Sigmoid colon (tissue), 7 donors: Measurements from ENCODE around the gene PLXNA3. TPM values are rescaled to one million over a fixed set of nuclear protein-coding genes. Genes with fewer than 3 reads are reported as not detected.
A peak's percentile ranks its signal among the peaks of the same experiment; 100 is the strongest.

Source experiments
- DNase-seq: peaks from one replicate; pipeline ENCODE4 v3.0.0-alpha.2; 2019
- H3K27ac ChIP-seq, 4 donors: fragments of 200-600 bp; sonication (generic); one replicate each; pipeline ENCODE4 v1.5.1; 2016 to 2019; ENCODE audit warnings: mild to moderate bottlenecking in 1 of 4
- H3K27me3 ChIP-seq, 3 donors: fragments of 200-600 bp; sonication (generic); one replicate each; pipeline ENCODE4 v1.5.1; 2019; ENCODE audit warnings: mild to moderate bottlenecking in 1 of 3
- H3K36me3 ChIP-seq, 4 donors: fragments of 200-600 bp; sonication (generic); one replicate each; pipeline ENCODE4 v1.5.1; 2016 to 2019
- H3K4me1 ChIP-seq, 4 donors: fragments of 200-600 bp; sonication (generic); one replicate each; pipeline ENCODE4 v1.5.1; 2017 to 2019
- H3K4me3 ChIP-seq, 4 donors: fragments of 200-600 bp; sonication (generic); one replicate each; pipeline ENCODE4 v1.5.1; 2017 to 2019; ENCODE audit warnings: mild to moderate bottlenecking in 2 of 4, moderate library complexity in 1 of 4
- H3K9me3 ChIP-seq, 4 donors: fragments of 200-600 bp in 3 of 4; sonication (generic) in 3 of 4; one replicate each; pipeline versions ENCODE4 v1.5.1 to v1.6.1; 2013 to 2019
- CTCF ChIP-seq, 4 experiments: fragments of 450-650 bp in 3 of 4; fragments of 200-600 bp in 1 of 4; IDR thresholded peaks; one replicate each; pipeline ENCODE4 v1.5.1; 2016 to 2019; ENCODE audit warnings: antibody characterized with exemption in 4 of 4, mild to moderate bottlenecking in 3 of 4, moderate library complexity in 2 of 4
- EP300 ChIP-seq, 4 donors: sonication (generic); formaldehyde crosslinking; IDR thresholded peaks; one replicate each; pipeline ENCODE4 v1.6.1; 2017; ENCODE audit warnings: antibody characterized with exemption in 4 of 4
- POLR2A ChIP-seq, 2 donors: fragments of 450-650 bp; IDR thresholded peaks; one replicate each; pipeline ENCODE4 v1.6.1; 2016; ENCODE audit warnings: antibody characterized with exemption in 2 of 2, mild to moderate bottlenecking in 2 of 2, moderate library complexity in 2 of 2
- POLR2AphosphoS5 ChIP-seq, 4 donors: sonication (generic); formaldehyde crosslinking; IDR thresholded peaks; one replicate each; pipeline ENCODE4 v1.6.1; 2017; ENCODE audit warnings: antibody characterized with exemption in 4 of 4
- WGBS, 2 donors: extraction: QIAGEN DNeasy Blood & Tissue Kit; methylation state at CpG; one replicate each; pipeline ENCODE4 v1.1.7; 2013; 5-methylcytosine and 5-hydroxymethylcytosine counted together
- intact Hi-C: fragments of 100-400 bp; cut with DNase I; formaldehyde crosslinking; loops from one replicate; pipeline ENCODE4 v1.15.1; 2023
- polyA plus RNA-seq, 3 donors: library from polyadenylated mRNA; stranded (reverse); fragments of 200-250 nt; gene quantifications; one replicate each; pipeline ENCODE4 v1.2.3, GENCODE V29; 2013
- total RNA-seq, 4 donors: library from RNA; depleted of rRNA; stranded (reverse); fragments of >200 nt; gene quantifications; one replicate each; pipeline ENCODE4 v1.1.0, GENCODE V29; 2016
- donor health status: healthy with polysubstance abuse.
- donor health status: Bipolar disorder and iron deficiency.
- donor health status: healthy.

PLXNA3 gene
- total and polyA plus RNA-seq, 7 donors = 3.1 to 22.9 (median 6.1) TPM

DNA sequence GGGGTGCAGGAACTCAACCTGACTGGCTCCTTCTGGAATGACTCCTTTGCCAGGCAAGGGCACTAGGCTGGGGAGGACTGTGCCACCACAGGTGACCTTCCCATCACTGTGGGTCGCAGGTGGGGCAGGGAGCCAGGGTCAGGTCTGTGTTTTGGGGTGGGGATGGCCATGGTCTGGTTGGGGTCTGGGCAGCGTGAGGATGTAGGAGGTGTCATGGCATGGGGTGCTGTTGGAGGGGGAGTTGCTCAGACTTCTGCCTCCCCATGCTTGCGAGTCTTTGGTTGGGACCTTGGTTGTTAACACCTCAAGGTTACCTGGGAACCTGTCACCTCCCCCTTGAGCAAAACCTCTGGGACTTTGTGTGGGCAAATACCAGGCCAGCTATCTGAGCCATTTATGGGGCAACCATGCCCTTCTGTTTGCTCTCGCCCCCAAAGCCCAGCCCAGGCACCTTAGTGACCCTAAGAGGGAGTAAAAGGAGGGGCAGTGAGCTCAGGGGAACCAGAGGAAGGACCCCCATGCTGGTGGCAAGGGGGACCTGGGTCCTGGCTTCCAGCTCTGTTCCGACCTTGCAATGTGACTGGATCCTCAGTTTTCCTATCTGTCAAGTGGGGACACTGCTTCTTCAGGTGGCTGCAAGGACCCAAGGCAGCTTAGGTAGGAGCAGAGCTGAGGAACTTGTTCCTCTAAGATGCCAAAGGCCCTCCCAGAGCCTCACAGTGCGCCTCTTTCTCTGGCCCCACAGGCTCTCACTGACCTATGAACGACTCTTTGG is 23.5 kb upstream of the PLXNA3 start:
- Histone ChIP-seq H3K27ac (no peak overlapping the region), H3K27me3 (no peaks in the 10 kb centered on the region), H3K4me3 (no peak overlapping the region), H3K4me1 (peaks cover 0 to 38% (median 22%) of the 10 kb centered on the region in 4 donors), H3K9me3 (no peaks in the 10 kb centered on the region), H3K36me3 (peaks cover 0 to 40% (median 0%) of the 10 kb centered on the region in 4 donors)
- WGBS, 2 donors = 93 to 94% methylated on average over 7 of the region's 7 CpGs
- intact Hi-C loops = loop anchor here (5.0 kb wide), 1 partner anchor 53 kb away; the partner anchor contains the start of gene UBL4A
- no peak for TF ChIP-seq POLR2A (IDR thresholded peaks at IDR 0.05)
- no peak for DNase-seq

GRCh38 chrX:154435171-154435733 is 22.8 kb upstream of the PLXNA3 start:
- no peaks in the 10 kb centered on the region for H3K27me3 ChIP-seq
- intact Hi-C loops = loop anchor here (5.0 kb wide), 1 partner anchor 52 kb away; the partner anchor contains the start of gene UBL4A
- H3K4me3 ChIP-seq = no peak overlapping the region
- no peaks in the 10 kb centered on the region for H3K9me3 ChIP-seq
- no peak overlapping the region for H3K27ac ChIP-seq
- H3K36me3 ChIP-seq = peaks cover 0 to 44% (median 2%) of the 10 kb centered on the region in 4 donors
- 95 to 96% methylated on average over 19 of the region's 19 CpGs for WGBS, 2 donors
- no peak for TF ChIP-seq POLR2AphosphoS5 (IDR thresholded peaks at IDR 0.05)
- no peak for TF ChIP-seq EP300 (IDR thresholded peaks at IDR 0.05)
- no peak for TF ChIP-seq CTCF (IDR thresholded peaks at IDR 0.05)
- TF ChIP-seq POLR2A (IDR thresholded peaks at IDR 0.05) = no peak
- peaks cover 0 to 32% (median 17%) of the 10 kb centered on the region in 4 donors for H3K4me1 ChIP-seq
- no peak for DNase-seq

- intact Hi-C loops = loop anchor here (5.0 kb wide), 1 partner anchor 51 kb away; the partner anchor contains the start of gene UBL4A
- Histone ChIP-seq H3K27ac (peak overlapping the region; percentile 85 to 93 (median 88)), H3K4me3 (peak overlapping the region; percentile 5 to 76 (median 70)), H3K36me3 (peaks cover 0 to 54% (median 11%) of the 10 kb centered on the region in 4 donors), H3K9me3 (no peaks in the 10 kb centered on the region), H3K27me3 (no peaks in the 10 kb centered on the region), H3K4me1 (peaks cover 0 to 26% (median 13%) of the 10 kb centered on the region in 4 donors)
- no peak for TF ChIP-seq EP300 (IDR thresholded peaks at IDR 0.05)
- TF ChIP-seq POLR2A (IDR thresholded peaks at IDR 0.05) = no peak
- TF ChIP-seq POLR2AphosphoS5 (IDR thresholded peaks at IDR 0.05) = no peak
- TF ChIP-seq CTCF (IDR thresholded peaks at IDR 0.05) = no peak
- WGBS, 2 donors = 4 to 9% methylated on average over 55 to 64 of the region's 78 CpGs
- peak; percentile 74 for DNase-seq
Measured at GRCh38 chrX:154436374-154436982, 21.6 kb upstream of the PLXNA3 start.

DNA sequence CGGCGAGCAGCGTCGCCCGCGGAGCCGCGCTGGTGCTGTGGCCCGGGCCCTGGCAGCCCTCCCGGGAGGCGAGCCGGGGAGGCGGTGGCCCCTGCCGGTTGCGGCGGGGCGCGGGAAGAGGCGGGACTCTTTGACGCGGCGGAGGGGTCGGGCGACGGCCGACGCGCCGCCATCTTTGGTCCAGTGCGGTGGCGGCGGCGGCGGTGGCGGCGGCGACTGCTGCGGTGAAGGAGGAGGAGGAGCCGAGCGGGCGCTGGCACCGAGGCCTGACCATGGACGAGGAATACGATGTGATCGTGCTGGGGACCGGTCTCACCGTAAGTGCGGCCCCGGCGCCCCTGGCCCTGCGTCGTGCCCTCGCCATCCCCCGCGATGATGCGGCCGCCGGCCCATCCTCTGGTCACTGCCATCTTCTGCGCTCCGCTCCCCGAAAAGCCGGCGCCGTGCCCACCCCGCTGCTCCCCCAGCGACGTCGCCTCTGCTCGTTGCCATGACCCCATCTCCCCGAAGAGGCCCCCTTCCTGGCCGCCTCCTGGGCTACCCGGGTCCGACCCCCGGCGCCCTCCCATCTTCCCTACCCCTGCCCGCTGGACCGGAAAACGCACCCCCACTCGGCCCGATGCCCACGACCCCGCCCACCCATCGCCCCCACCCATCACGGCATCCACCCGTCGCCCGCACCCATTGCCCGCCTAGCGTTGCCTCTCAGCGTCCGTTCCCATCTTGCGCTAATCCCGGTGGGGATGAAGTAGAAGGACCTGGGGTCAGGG is 20.9 kb upstream of the PLXNA3 start, which contains the start of gene GDI1:
Gene GDI1, plus strand, starts transcription at position 172 of the 770 bp plus-strand sequence. Its CDS starts 101 bp downstream, at position 273.
- 0 to 1% methylated on average over 93 of the region's 93 CpGs for WGBS, 2 donors
- peak; percentile 82 for DNase-seq

More for the DNA sequence above, 20.9 kb upstream of the PLXNA3 start, which contains the start of gene GDI1:
- TF ChIP-seq POLR2A (IDR thresholded peaks at IDR 0.05) (peak; percentile 30 to 35), EP300 (IDR thresholded peaks at IDR 0.05) (no peak), POLR2AphosphoS5 (IDR thresholded peaks at IDR 0.05) (peak; percentile 66 to 90 (median 84)), CTCF (IDR thresholded peaks at IDR 0.05) (no peak)
- intact Hi-C loops = loop anchor here (5.0 kb wide), 1 partner anchor 50 kb away; the partner anchor contains the start of gene UBL4A
- Histone ChIP-seq H3K27me3 (no peaks in the 10 kb centered on the region), H3K4me1 (peaks cover 0 to 26% (median 13%) of the 10 kb centered on the region in 4 donors), H3K4me3 (peak within 1 kb of the TSS; percentile 48 to 76 (median 70)), H3K9me3 (no peaks in the 10 kb centered on the region), H3K36me3 (peaks cover 0 to 55% (median 14%) of the 10 kb centered on the region in 4 donors), H3K27ac (peak within 1 kb of the TSS; percentile 85 to 93 (median 88))
